Measurements from ENCODE around the gene PTPRS. TPM values are rescaled to one million over a fixed set of nuclear protein-coding genes. Genes with fewer than 3 reads are reported as not detected.
A peak's percentile ranks its signal among the peaks of the same experiment; 100 is the strongest.

The PTPRS gene
- total RNA-seq, 4 donors from 2014 or later = 182 to 387 (median 289) TPM

DNA sequence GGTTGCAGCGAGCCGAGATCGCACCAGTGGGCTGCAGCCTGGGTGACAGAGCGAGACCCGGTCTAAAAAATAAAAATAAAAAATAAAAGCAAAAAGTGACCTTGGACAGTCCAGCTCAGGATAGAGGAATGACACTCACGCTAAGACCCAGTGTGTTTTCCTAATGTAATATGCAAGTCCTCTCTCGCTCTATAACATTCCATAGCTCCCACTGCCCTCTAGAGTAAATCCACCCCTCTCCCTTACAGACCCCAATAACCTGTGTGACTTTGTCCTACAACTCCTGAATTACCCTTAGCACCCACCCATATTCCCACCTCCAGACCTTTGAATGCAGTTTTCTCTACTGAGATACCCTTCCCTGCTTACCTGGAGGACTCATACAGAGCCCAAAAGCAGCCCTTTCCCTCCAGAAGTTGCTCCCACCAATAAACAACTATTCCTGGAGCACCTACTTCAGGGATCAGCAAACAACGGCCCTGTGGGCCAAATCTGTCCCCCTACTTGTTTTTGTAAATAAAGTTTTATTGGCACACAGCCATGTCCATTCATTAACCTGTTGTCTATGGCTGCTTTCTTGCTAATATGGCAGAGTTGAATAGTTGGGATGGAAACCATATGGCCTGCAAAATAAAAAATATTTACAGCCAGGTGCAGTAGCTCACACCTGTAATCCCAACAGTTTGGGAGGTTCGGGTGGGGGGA lies 39.8 kb upstream of the PTPRS start:
- 86 to 89% methylated on average over 9 of the region's 9 CpGs for WGBS, 2 donors

DNA sequence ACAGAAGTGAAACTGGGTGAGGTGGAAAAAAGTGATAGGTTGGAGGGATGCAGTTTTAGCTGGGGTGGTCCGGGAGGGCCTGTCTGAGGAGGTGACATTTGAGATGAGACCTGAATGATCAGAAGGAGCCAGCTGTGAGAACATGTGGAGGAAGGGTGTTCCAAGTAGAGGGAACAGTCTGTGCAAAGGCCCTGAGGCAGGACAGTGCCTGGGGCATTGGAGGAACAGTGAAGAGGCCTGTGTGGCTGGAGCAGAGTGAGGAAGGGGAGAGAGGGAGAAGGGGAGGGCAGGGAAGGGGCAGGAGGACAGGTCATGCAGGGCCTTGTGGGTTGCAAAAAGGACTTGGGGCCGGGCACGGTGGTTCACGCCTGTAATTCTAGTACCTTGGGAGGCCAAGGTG lies 36.3 kb upstream of the PTPRS start:
- TF ChIP-seq, protein P1, sequence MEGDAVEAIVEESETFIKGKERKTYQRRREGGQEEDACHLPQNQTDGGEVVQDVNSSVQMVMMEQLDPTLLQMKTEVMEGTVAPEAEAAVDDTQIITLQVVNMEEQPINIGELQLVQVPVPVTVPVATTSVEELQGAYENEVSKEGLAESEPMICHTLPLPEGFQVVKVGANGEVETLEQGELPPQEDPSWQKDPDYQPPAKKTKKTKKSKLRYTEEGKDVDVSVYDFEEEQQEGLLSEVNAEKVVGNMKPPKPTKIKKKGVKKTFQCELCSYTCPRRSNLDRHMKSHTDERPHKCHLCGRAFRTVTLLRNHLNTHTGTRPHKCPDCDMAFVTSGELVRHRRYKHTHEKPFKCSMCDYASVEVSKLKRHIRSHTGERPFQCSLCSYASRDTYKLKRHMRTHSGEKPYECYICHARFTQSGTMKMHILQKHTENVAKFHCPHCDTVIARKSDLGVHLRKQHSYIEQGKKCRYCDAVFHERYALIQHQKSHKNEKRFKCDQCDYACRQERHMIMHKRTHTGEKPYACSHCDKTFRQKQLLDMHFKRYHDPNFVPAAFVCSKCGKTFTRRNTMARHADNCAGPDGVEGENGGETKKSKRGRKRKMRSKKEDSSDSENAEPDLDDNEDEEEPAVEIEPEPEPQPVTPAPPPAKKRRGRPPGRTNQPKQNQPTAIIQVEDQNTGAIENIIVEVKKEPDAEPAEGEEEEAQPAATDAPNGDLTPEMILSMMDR (IDR thresholded peaks at IDR 0.05) = no peak
- TF ChIP-seq POLR2A (IDR thresholded peaks at IDR 0.05) = no peak

More for the DNA sequence above, 39.8 kb upstream of the PTPRS start:
- DNase-seq = no peak
- Histone ChIP-seq H3K27me3 (no peaks in the 10 kb centered on the region), H3K27ac (no peak overlapping the region), H3K36me3 (no peaks in the 10 kb centered on the region), H3K4me3 (replicated peaks in 1 of 3) (no peak overlapping the region), H3K9me3 (no peaks in the 10 kb centered on the region), H3K4me1 (no peaks in the 10 kb centered on the region)
- TF ChIP-seq, protein P1 (IDR thresholded peaks at IDR 0.05) = no peak
- TF ChIP-seq POLR2A (IDR thresholded peaks at IDR 0.05) = no peak
- intact Hi-C loops (cut with DNase I) = no loop called here

DNA sequence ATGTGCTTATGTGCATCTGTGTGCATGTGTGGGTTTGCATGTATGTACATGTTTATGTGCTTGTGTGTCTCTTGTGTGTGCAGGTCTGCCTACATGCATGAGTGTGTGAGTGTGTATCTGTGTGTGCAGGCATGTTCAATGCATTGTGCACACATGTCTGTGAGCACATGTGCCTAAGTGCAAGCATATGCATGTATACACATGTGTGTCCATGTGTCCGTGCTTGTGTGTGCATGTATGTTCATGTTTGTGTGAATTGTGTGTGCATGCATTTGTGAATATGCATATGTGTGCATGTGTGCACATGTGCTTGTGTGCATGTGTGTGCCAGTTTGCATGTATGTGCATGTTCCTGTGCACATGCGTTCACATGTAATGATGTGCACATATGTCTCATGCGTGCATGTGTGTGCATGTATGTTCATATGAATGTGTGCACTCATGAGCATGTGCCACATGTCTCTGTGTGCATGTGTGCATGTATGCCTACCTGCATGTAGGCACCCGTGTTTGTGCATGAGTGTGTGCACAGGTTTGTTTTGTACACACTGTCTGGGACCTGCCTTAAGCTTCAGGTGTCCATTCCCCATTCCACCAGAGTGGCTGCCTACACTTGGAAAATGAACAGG lies 32.1 kb upstream of the PTPRS start:
- WGBS, 2 donors = 90 to 96% methylated on average over 4 of the region's 4 CpGs
- Histone ChIP-seq H3K9me3 (no peaks in the 10 kb centered on the region), H3K36me3 (no peaks in the 10 kb centered on the region), H3K4me3 (replicated peaks in 1 of 3) (no peak overlapping the region), H3K27me3 (no peaks in the 10 kb centered on the region), H3K27ac (no peak overlapping the region), H3K4me1 (no peaks in the 10 kb centered on the region)
- TF ChIP-seq POLR2A (IDR thresholded peaks at IDR 0.05) = no peak
- TF ChIP-seq, protein P1 (IDR thresholded peaks at IDR 0.05) = no peak
- intact Hi-C loops (cut with DNase I) = no loop called here
- DNase-seq = no peak

More for the DNA sequence above, 36.3 kb upstream of the PTPRS start:
- WGBS, 2 donors = 90 to 94% methylated on average over 4 of the region's 4 CpGs
- Histone ChIP-seq H3K9me3 (no peaks in the 10 kb centered on the region), H3K27ac (no peak overlapping the region), H3K36me3 (no peaks in the 10 kb centered on the region), H3K4me1 (no peaks in the 10 kb centered on the region), H3K4me3 (replicated peaks in 1 of 3) (no peak overlapping the region), H3K27me3 (no peaks in the 10 kb centered on the region)
- intact Hi-C loops (cut with DNase I) = no loop called here
- DNase-seq = no peak

DNA sequence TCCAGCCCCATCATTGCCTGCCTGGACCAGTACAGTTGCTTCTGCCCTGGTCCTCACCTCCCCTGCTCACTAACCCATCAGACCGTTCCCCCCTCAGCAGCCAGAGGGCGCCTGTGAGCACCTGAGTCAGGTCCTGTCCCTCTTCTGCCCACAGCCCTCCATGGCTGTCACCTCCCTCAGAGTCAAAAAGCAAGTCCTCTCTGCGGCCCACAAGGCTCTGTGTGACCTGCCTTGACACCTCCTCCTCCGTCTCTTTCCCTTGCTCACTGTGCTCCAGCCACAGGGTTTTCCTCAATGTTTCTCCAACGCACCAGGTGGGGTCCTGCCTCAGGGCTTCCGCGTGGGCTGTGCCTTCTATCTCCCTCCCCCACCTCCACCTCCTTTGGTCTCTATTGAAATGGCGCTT lies 29.4 kb upstream of the PTPRS start:
- H3K4me3 ChIP-seq (replicated peaks in 1 of 3) = no peak overlapping the region
- intact Hi-C loops (cut with DNase I) = no loop called here
- H3K4me1 ChIP-seq = no peaks in the 10 kb centered on the region
- H3K27me3 ChIP-seq = no peaks in the 10 kb centered on the region
- no peak for TF ChIP-seq POLR2A (IDR thresholded peaks at IDR 0.05)
- TF ChIP-seq, protein P1 (IDR thresholded peaks at IDR 0.05) = peak in 4 of 6 experiments; percentile 25 to 52 (median 41)
- no peak overlapping the region for H3K27ac ChIP-seq
- no peaks in the 10 kb centered on the region for H3K9me3 ChIP-seq
- 26 to 33% methylated on average over 8 of the region's 8 CpGs for WGBS, 2 donors
- no peaks in the 10 kb centered on the region for H3K36me3 ChIP-seq
- DNase-seq = peak; percentile 36 to 47

DNA sequence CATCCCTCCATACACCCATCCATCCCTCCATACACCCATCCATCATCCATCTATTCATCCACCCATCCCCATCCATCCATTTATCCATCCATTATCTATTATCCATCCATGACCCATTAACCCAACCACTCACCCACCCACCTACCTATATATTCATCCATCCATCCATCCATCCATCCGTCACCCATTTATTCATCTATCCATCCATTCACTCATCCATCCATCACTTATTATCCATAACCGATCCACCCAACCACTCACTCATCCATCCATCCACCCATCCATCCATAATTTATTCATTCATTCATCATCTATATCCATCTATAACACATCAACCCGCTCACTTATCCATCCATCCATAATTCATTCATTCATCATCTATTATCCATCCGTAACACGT lies 28.7 kb upstream of the PTPRS start:
- no peaks in the 10 kb centered on the region for H3K27me3 ChIP-seq
- 88 to 92% methylated on average over 5 of the region's 5 CpGs for WGBS, 2 donors

More for the DNA sequence above, 28.7 kb upstream of the PTPRS start:
- H3K36me3 ChIP-seq = no peaks in the 10 kb centered on the region
- intact Hi-C loops (cut with DNase I) = no loop called here
- H3K4me3 ChIP-seq (replicated peaks in 1 of 3) = no peak overlapping the region
- DNase-seq = no peak
- H3K9me3 ChIP-seq = no peaks in the 10 kb centered on the region
- no peaks in the 10 kb centered on the region for H3K4me1 ChIP-seq
- TF ChIP-seq POLR2A (IDR thresholded peaks at IDR 0.05) = no peak
- TF ChIP-seq, protein P1 (IDR thresholded peaks at IDR 0.05) = no peak
- no peak overlapping the region for H3K27ac ChIP-seq

All from thyroid gland (tissue), 4 donors.